Smooth muscle cell of the brain vasculature (primary cell): ENCODE results near the gene FSTL4.

Source experiments
- DNase-seq: peaks from one replicate; pipeline ENCODE4 v3.0.0-alpha.2; 2012; ENCODE audit warnings: low read depth, low spot score

Gene FSTL4

GRCh38 chr5:133387621-133388020 is 224.7 kb downstream of the FSTL4 start:
- no peak for DNase-seq

GRCh38 chr5:133387091-133387490 is 225.2 kb downstream of the FSTL4 start:
- no peak for DNase-seq

GRCh38 chr5:133386662-133387061 is 225.7 kb downstream of the FSTL4 start:
- DNase-seq = no peak

GRCh38 chr5:133385346-133385745 is 227.0 kb downstream of the FSTL4 start:
- DNase-seq = no peak

- DNase-seq = no peak
Measured at GRCh38 chr5:133384903-133385302, 227.4 kb downstream of the FSTL4 start.

- DNase-seq = no peak
Measured at GRCh38 chr5:133384120-133384855, 228.1 kb downstream of the FSTL4 start.

GRCh38 chr5:133383580-133383939 is 228.8 kb downstream of the FSTL4 start:
- DNase-seq = no peak

- DNase-seq = no peak
Measured at GRCh38 chr5:133382661-133383579, 229.4 kb downstream of the FSTL4 start.

GRCh38 chr5:133381571-133382365 is 230.6 kb downstream of the FSTL4 start:
- DNase-seq = no peak

- DNase-seq = no peak
Measured at GRCh38 chr5:133381041-133381440, 231.3 kb downstream of the FSTL4 start.

- no peak for DNase-seq
Measured at GRCh38 chr5:133377736-133378135, 234.6 kb downstream of the FSTL4 start.

- DNase-seq = no peak
Measured at GRCh38 chr5:133376986-133377385, 235.4 kb downstream of the FSTL4 start.

- DNase-seq = no peak
Measured at GRCh38 chr5:133373121-133373870, 239.0 kb downstream of the FSTL4 start.

- no peak for DNase-seq
Measured at GRCh38 chr5:133372293-133372937, 239.9 kb downstream of the FSTL4 start.

- DNase-seq = no peak
Measured at GRCh38 chr5:133371371-133372155, 240.8 kb downstream of the FSTL4 start.

- no peak for DNase-seq
Measured at GRCh38 chr5:133370904-133371303, 241.4 kb downstream of the FSTL4 start.

- DNase-seq = no peak
Measured at GRCh38 chr5:133370036-133370831, 242.1 kb downstream of the FSTL4 start.

- DNase-seq = no peak
Measured at GRCh38 chr5:133368916-133369783, 243.2 kb downstream of the FSTL4 start.
